ENCODE measurements around the gene STIP1.

Gene STIP1

GRCh38 chr11:64253043-64253442 is 67.1 kb downstream of the STIP1 start:
- no peak for DNase-seq

- DNase-seq, result no peak
These were observed 67.5 kb downstream of the STIP1 start for GRCh38 chr11:64253481-64253880.

All from NCI-H1436 (cell line).